ENCODE measurements around the gene HIKESHI.
"Not testable (repeated sequence)": the region's sequence is repeated elsewhere in the genome, so short reads cannot be mapped to it uniquely, and the experiment has no call there.

The HIKESHI gene

DNA sequence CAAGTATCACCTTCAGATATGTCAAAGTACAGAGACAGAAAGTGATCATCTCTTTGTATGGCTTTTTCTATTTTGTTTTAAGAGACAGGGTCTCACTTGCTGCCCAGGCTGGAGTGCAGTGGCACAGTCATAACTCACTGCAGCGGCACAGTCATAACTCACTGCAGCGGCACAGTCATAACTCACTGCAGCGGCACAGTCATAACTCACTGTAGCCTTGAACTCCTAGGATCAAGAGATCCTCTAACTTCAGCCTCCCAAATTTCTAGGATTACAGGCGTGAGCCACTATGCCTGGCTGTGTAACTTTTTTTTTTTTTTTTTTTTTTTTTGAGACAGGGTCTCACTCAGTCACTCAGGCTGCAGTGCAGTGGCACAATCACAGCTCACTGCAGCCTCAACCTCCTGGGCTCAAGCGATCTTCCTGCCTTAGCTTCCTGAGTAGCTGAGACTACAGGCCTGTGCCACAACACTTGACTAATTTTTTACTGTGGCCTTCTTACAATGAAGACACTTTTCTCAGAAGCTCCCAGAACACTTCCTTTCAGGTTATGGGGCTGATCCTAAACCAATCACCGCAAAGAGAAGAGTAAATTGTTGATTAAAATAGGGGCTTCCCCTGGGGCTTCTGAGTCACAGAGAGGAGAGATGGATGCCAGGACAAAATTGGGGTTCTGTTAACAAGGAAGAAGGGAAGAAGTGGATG is 9.0 kb upstream of the HIKESHI start:
- DNase-seq (ENCODE audit: low read depth), result no peak

- DNase-seq (ENCODE audit: low read depth), result peak; percentile 5
Measured at GRCh38 chr11:86294026-86294425, 8.0 kb upstream of the HIKESHI start.

GRCh38 chr11:86301742-86302091 is 323 bp upstream of the HIKESHI start:
- no peak for DNase-seq (ENCODE audit: low read depth)

DNA sequence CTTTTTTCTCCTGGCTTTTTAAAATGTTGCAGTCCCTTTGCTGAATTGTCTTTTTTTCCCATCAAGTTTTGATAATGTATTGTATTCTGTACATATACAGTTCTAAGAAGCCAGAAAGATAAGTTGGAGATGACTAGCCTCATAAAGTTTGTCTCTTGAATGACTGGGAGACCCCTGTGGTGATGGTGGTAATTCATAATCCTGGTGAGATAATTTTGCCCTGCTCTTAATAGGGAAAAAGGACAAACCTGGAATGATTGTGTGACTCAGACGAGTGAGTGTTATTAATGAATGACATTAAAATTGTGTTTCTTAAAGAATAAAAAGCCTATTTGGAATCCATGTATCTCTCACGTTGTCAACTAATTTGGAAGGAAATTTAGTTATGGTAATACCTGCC is 1.2 kb downstream of the HIKESHI start:
- DNase-seq (ENCODE audit: low read depth), result no peak

- DNase-seq (ENCODE audit: low read depth), result not testable (repeated sequence)
Measured at GRCh38 chr11:86308710-86309109, 6.7 kb downstream of the HIKESHI start.

- no peak for DNase-seq (ENCODE audit: low read depth)
Measured at GRCh38 chr11:86313793-86314192, 11.8 kb downstream of the HIKESHI start.

- no peak for DNase-seq (ENCODE audit: low read depth)
Measured at GRCh38 chr11:86314636-86315035, 12.6 kb downstream of the HIKESHI start.

DNA sequence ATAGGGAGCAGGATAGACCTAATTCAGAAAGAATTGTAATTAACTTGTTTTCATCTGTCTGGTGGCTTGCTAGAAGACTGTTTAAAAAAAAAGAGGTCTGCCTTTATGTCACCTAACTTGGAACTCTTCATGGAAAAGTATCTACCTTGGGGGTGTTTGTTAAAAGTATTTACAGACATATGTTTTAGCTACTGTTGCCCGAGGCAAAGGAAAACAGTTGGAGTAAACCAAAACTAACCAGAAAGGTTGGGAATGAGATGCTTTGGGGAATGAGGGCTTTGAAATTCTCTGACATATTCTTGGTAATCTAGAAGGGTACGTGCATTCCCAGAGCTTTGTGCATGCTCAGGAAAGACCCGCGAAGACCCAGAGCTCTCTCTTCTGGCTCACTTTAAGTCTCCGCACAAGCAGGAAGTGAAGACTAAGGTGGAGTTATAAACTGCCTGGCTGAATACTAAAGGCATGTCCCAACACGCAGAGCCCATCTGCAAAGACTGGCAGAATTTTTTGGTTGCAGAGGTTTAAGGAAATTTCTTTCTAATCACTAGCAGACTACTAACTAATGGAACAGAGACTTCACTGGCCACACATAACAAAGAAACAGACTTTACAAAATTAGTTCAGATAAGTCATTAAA is 33.2 kb downstream of the HIKESHI start:
- DNase-seq (ENCODE audit: low read depth), result no peak

GRCh38 chr11:86337227-86337626 is 35.2 kb downstream of the HIKESHI start:
- DNase-seq (ENCODE audit: low read depth), result no peak

DNA sequence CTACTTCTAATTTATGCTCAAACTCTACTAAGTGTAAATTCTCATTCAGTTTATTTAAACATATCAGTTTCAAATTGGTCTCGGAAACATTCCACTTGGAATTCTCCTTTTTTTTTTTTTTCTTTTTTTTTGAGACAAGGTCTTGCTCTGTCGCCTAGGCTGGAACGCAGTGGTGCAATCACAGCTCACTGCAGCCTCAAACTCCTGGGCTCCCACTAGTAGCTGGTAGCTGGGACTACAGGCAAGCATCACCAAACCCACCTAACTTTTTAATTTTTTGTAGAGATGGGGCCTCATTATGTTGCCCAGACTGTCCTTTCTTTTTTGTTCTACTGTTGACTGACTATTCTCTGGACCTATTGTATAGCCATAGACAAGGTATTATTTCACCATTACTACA is 39.3 kb downstream of the HIKESHI start:
- DNase-seq (ENCODE audit: low read depth), result no peak

DNA sequence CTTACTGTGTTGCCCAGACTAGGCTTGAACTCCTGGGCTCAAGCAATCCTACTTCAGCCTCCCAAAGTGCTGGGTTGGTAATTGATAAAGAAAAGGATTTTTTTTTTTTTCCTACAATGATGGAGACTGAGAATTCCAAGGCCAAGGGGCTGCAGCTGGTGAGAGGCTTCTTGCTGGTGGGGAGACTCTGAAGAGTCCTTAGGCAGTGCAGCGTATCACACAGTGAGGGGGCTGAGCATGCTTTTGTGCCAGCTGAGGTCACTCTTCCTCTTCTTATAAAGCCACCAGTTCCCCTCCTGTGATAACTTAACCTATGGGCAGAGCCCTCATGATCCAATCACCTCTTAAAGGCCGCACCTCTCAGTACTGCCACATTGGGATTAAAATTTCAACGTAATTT is 44.5 kb downstream of the HIKESHI start:
- DNase-seq (ENCODE audit: low read depth), result no peak

DNA sequence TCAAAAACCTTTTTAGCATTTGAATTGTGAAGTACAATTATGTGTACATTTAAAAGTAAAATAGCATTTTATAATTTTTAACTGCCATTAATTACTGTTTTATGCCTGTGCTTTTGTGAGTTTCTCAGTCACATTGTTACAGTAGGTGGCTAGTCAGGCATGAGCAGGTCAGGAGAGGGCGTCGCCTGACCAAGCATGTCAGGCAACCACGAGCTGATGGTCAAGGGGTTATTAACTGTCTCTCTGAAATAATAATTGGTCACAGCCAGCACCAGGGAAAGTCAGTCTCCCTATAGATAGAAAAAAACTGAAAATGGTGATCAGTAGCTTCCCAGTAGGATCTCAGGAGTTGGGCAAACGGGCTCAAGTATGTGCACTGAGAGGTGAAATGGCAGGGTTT is 53.2 kb downstream of the HIKESHI start:
- no peak for DNase-seq (ENCODE audit: low read depth)

DNA sequence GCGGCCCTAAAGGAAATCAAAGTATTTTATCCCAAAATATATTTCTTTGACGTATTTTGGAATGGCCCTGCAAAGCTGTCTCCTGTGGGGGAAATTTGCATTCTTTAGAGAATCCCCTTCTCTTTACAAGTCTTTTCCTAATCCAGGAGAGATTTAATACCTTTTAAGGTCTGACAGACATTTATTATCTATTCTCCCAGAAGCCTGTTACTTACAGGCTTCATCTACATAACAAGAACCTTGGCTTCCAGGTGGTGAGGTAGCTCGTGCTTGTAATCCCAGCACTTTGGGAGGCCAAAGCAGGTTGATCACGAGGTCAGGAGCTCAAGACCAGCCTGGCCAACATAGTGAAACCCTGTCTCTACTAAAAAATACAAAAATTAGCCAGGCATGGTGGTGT is 55.4 kb downstream of the HIKESHI start:
- DNase-seq (ENCODE audit: low read depth), result not testable (repeated sequence)

GRCh38 chr11:86358720-86359119 is 56.7 kb downstream of the HIKESHI start:
- DNase-seq (ENCODE audit: low read depth), result no peak

DNA sequence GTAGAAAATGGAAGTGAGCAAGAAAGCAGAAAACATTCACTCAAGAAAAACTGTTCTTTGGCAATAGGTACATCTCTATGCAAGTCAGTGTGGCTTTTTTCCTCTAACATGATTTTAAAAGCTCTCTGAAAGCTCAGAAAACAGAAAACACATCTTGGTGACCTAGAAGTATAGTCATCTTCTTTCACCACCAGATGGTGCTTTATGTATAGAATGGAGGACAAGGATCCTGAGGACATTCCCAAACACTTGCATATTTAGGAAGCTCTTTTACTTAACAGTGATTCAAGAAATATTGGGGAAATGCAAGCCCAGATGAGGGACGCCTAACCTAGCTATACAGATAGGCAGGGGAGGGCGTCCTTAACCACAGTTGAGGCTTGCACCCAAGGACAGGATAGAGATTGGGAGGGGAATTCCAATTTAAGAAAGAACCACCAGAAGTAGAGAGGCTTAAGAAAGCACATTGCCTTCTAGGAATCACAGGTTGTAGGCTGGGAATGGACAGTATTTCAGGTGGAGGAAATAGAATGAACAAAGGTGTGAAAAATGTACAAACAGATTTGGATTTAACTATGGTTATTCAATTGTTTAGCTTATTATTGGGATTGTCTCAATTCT is 58.8 kb downstream of the HIKESHI start:
- DNase-seq (ENCODE audit: low read depth), result no peak

DNA sequence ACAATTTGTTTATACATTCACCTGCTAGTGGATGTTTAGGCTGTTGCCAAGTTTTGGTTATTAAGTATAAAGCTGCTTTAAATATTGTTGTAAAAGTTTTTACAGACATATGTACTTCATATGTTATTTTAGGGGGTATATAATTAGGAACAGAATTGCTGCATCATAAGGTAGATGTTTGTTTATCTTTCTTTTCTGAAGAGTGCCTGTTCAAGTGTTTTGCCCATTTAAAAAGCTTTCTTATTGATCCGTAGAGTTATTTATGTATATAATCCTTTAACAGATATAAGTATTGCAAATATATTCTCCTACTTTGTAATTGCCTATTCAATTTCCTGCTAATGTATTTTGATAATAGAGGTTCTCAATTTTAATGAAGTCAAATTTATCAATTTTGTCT is 61.4 kb downstream of the HIKESHI start:
- DNase-seq (ENCODE audit: low read depth), result no peak

DNA sequence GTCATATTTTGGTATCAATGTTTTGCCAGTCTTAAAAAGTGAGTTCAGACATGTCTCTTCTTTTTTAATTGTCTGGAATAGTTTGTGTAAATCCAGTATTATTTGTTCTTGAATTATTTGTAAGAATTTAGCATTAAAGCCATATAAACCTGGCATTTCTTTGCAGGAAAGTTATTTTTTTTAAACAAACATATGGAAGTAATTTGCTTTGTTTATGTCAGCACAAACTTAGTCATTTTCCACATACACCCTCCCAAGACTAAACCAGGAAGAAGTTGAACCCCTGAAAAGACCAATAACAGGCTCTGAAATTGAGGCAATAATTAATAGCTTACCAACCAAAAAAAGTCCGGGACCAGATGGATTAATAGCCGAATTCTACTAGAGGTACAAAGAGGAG is 63.5 kb downstream of the HIKESHI start:
- no peak for DNase-seq (ENCODE audit: low read depth)

- DNase-seq (ENCODE audit: low read depth), result no peak
Measured at GRCh38 chr11:86369668-86370067, 67.6 kb downstream of the HIKESHI start.

GRCh38 chr11:86370171-86370570 is 68.1 kb downstream of the HIKESHI start:
- DNase-seq (ENCODE audit: low read depth), result no peak

DNA sequence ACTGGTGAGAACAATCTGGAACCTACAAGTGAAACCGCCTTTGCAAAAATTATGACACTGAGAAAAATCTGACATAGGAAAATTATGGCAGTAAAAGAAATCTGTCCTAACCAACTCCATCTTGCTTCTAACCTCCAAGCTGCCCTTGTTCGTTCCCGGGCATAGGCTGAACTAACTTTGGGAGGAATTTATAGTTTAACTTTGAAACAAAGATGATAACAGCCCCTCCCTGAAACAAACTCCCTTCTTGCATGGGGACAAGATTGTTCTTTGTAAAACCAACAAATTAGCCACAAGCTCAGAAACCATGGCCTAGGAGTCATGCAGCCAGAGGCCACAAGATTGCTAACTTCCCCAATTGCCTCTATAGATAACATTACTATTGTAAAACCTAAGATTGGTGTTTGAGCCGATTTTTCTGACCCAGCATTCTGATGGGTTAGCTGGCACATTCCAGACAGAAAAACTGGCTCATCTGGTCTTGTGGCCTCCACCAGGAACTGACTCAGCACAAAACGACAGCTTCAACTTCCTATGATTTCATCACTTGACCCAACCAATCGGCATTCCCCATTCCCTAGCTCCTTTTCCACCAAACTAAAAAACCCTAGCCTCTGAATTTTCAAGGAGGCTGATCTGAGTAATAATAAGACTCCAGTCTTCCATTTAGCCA is 69.0 kb downstream of the HIKESHI start:
- DNase-seq (ENCODE audit: low read depth), result no peak

GRCh38 chr11:86372041-86372440 is 70.0 kb downstream of the HIKESHI start:
- no peak for DNase-seq (ENCODE audit: low read depth)

GRCh38 chr11:86372586-86372985 is 70.5 kb downstream of the HIKESHI start:
- no peak for DNase-seq (ENCODE audit: low read depth)

DNA sequence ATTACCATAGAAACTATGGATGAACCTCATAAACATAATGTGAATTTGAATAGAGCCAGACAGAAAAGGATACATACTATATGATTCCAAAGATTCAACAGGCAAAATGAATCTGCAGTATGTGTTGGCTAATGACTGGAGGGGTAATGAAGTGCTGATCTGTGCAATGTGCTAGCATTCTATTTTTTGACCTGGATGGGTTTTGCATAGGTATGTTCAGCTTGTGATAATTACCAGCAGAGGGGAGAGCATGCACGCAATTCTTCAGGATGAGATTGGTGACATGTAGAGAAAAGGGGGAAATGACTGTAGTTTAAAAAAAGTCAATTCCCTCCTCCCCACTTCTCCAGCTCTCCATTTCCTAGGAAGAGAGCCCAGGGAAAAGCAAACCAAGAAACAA is 72.0 kb downstream of the HIKESHI start:
- DNase-seq (ENCODE audit: low read depth), result no peak

Data from GM04503 (cell line).